KMS-11 (cell line): Measurements from ENCODE around the gene PRDX3.
A peak's percentile ranks its signal among the peaks of the same experiment; 100 is the strongest.

ENCODE experiments used
- H2AFZ ChIP-seq: fragments of 200-600 bp; sonication (generic); 2 replicates; pipeline ENCODE4 v1.6.1; 2016; ENCODE audit warnings: antibody characterized with exemption, mixed run types, low read depth
- H3K27ac ChIP-seq: fragments of 200-600 bp; sonication (generic); 2 replicates; pipeline ENCODE4 v1.6.1; 2016; ENCODE audit warnings: mild to moderate bottlenecking, mixed run types
- H3K27me3 ChIP-seq: fragments of 200-600 bp; sonication (generic); 2 replicates; pipeline ENCODE4 v1.6.1; 2017; ENCODE audit warnings: mild to moderate bottlenecking, low read depth, mixed run types, moderate library complexity; ENCODE audit not compliant: insufficient read depth
- H3K36me3 ChIP-seq: fragments of 200-600 bp; sonication (generic); 2 replicates; pipeline ENCODE4 v1.6.1; 2017; ENCODE audit warnings: mild to moderate bottlenecking, mixed run types; ENCODE audit not compliant: insufficient read depth
- H3K4me1 ChIP-seq: fragments of 200-600 bp; sonication (generic); 2 replicates; pipeline ENCODE4 v1.6.1; 2016; ENCODE audit warnings: mild to moderate bottlenecking, low read depth, mixed run types; ENCODE audit not compliant: poor library complexity, severe bottlenecking
- H3K4me2 ChIP-seq: fragments of 200-600 bp; sonication (generic); 2 replicates; pipeline ENCODE4 v1.7.0; 2016; ENCODE audit warnings: mild to moderate bottlenecking, mixed run types
- H3K4me3 ChIP-seq: fragments of 200-600 bp; sonication (generic); IDR thresholded peaks from 2 replicates; pipeline ENCODE4 v1.6.1; 2017; ENCODE audit warnings: low read depth, low read length, mixed read lengths; ENCODE audit not compliant: insufficient read depth
- H3K79me2 ChIP-seq: fragments of 200-600 bp; sonication (generic); 2 replicates; pipeline ENCODE4 v1.6.1; 2016; ENCODE audit warnings: low read depth, mixed run types; ENCODE audit not compliant: insufficient read depth
- H3K9ac ChIP-seq: fragments of 200-600 bp; sonication (generic); 2 replicates; pipeline ENCODE4 v1.6.1; 2016; ENCODE audit warnings: mild to moderate bottlenecking, mixed run types
- H4K20me1 ChIP-seq: fragments of 200-600 bp; sonication (generic); 2 replicates; pipeline ENCODE4 v1.6.1; 2016; ENCODE audit warnings: mild to moderate bottlenecking, mixed run types; ENCODE audit not compliant: insufficient read depth
- TF ChIP-seq, protein P1 (sequence below): fragments of 200-600 bp; sonication (generic); conservative IDR thresholded peaks from 2 replicates; pipeline ENCODE4 v1.6.1; 2017; ENCODE audit warnings: low read depth, mild to moderate bottlenecking, antibody characterized with exemption, low read length, moderate library complexity, mixed read lengths

The PRDX3 gene

DNA sequence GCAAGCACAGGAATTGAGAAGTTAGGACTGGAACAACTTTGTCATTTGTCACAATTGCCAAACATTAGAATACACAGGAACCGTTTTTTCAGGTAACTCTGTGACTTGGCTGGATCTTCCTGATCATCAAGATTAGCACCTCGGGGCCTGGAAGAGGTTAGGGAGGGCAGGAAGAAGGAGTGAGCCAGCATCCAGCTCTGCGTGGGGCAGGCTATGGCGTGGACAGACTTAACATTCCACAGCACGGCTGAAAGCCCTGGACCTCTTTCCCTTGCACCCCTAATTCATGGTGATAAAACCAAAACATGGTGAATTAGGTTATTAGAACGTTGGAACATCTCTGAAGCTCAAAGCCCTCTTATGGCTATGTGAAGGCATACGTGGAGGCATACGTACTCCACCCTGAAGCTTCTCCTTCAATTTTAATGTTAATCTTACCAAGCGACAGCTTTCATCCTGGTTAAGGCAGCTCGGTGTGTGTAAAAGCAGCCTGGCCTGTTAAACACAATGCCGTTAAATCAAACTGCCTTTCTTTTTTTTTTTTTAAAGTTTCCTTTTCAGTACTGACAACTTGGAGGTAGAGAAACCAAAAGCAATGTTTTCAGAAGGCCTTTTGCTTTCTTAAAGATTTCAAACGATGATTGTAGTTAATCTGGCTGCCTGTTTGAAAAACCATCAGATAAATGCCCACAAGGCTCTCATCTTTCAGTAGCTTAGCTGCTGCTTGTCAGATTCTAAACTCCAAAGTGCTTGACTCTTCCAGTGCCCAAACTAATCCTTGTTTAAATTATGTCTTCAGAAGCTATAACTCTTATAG is 33.2 kb upstream of the PRDX3 start:
- no peaks in the 10 kb centered on the region for H3K36me3 ChIP-seq
- no peak overlapping the region for H3K4me2 ChIP-seq
- no peaks in the 10 kb centered on the region for H3K79me2 ChIP-seq
- H4K20me1 ChIP-seq = no peaks in the 10 kb centered on the region
- no peak overlapping the region for H3K4me3 ChIP-seq
- no peak overlapping the region for H3K27ac ChIP-seq
- peaks cover 17% of the 10 kb centered on the region for H3K4me1 ChIP-seq
- peaks cover 19% of the 10 kb centered on the region for H3K27me3 ChIP-seq
- no peak overlapping the region for H3K9ac ChIP-seq
- TF ChIP-seq, protein P1, sequence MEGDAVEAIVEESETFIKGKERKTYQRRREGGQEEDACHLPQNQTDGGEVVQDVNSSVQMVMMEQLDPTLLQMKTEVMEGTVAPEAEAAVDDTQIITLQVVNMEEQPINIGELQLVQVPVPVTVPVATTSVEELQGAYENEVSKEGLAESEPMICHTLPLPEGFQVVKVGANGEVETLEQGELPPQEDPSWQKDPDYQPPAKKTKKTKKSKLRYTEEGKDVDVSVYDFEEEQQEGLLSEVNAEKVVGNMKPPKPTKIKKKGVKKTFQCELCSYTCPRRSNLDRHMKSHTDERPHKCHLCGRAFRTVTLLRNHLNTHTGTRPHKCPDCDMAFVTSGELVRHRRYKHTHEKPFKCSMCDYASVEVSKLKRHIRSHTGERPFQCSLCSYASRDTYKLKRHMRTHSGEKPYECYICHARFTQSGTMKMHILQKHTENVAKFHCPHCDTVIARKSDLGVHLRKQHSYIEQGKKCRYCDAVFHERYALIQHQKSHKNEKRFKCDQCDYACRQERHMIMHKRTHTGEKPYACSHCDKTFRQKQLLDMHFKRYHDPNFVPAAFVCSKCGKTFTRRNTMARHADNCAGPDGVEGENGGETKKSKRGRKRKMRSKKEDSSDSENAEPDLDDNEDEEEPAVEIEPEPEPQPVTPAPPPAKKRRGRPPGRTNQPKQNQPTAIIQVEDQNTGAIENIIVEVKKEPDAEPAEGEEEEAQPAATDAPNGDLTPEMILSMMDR = no peak
- H2AFZ ChIP-seq = no peak overlapping the region

DNA sequence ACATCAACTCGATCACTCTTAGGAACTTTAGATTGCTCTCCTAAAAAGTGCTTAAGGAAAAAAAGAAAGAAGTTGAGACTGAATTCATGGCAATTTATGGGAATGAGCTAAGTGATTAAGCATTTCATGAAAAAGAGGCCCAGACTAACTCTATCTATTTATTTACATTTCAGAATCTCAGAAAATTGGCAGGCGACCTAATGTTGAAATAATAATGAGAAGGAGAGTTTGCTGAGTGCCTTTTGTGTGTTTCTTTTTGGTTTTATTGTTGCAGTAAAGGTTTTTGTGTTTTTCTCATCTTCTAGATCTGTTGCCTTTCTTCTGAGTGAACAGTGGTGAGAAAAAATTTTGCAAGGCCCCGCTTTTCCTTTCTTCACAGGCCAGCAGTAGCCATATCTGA is 32.6 kb upstream of the PRDX3 start:
- Histone ChIP-seq H3K9ac (no peak overlapping the region), H3K27ac (no peak overlapping the region)

DNA sequence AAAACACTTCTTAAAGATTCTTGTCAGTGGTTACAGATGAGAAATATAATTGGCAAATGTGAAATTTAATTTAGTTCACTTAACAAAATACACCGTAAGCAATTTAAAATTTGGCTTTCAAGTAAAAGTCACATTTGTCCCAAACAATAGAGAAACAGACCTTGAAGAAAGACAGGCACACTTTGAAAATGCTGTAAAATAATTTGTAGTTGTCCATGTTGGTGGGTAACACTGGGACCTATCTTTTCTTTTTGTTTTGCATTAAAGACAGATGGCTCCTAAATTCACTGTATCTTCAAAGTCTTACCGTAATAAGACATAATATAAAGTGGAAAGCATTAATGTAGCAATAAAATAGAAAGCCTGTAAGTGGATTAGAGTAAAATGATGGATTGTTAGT is 32.0 kb upstream of the PRDX3 start:
- Histone ChIP-seq H3K27ac (no peak overlapping the region), H4K20me1 (no peaks in the 10 kb centered on the region), H3K4me2 (no peak overlapping the region), H3K27me3 (peaks cover 19% of the 10 kb centered on the region), H3K79me2 (no peaks in the 10 kb centered on the region), H3K4me1 (peaks cover 26% of the 10 kb centered on the region), H3K9ac (no peak overlapping the region), H3K36me3 (no peaks in the 10 kb centered on the region), H2AFZ (no peak overlapping the region), H3K4me3 (no peak overlapping the region)
- TF ChIP-seq, protein P1 = no peak

More for the DNA sequence above, 32.6 kb upstream of the PRDX3 start:
- Histone ChIP-seq H3K79me2 (no peaks in the 10 kb centered on the region), H3K4me1 (peaks cover 21% of the 10 kb centered on the region), H3K4me3 (no peak overlapping the region), H4K20me1 (no peaks in the 10 kb centered on the region), H2AFZ (no peak overlapping the region), H3K4me2 (no peak overlapping the region), H3K36me3 (no peaks in the 10 kb centered on the region), H3K27me3 (peaks cover 19% of the 10 kb centered on the region)
- TF ChIP-seq, protein P1 = no peak

DNA sequence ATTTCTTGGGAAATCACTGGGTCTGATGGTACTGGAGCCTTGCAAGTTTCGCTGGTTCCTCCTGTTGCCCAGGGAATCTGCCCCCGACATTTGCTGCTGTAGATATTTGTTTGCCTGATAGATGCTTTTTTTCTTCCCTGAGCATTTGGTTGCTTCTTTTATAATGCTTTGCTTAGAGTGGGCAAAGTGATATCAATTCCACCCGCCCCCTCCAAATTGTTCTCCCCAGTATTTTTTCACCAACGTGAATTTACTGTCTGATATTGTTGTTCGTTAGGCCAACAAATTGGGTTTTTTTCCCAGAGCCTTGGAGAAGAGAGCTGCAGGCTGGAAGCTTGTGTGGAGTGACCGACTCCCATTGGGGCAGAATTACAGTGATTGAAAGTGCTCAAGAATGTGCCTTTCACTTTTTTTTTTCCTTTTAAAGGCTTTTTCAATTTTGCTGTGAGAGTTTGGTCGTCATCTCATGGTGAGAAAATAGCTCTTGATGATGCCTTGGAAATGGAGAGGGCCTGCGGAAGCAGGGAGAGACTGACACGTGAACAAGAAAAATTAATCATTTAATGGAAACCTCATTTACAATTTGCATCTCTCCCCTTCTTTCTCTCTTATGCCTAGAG is 31.2 kb upstream of the PRDX3 start:
- Histone ChIP-seq H3K36me3 (no peaks in the 10 kb centered on the region), H3K4me2 (peak overlapping the region; percentile 16; the same call in 1 of the 2 replicates), H3K27ac (no peak overlapping the region), H3K4me3 (no peak overlapping the region), H3K9ac (no peak overlapping the region), H3K4me1 (peaks cover 27% of the 10 kb centered on the region), H2AFZ (no peak overlapping the region), H3K79me2 (no peaks in the 10 kb centered on the region), H4K20me1 (no peaks in the 10 kb centered on the region), H3K27me3 (peaks cover 19% of the 10 kb centered on the region)
- TF ChIP-seq, protein P1 = peak; percentile 52; the same call in 1 of the 2 replicates
